SK-N-MC (cell line): Measurements from ENCODE around the gene SERPINI1.

Experiments used
- EZH2 ChIP-seq: fragments of 200-600 bp; sonication (generic); IDR thresholded peaks from one replicate; pipeline ENCODE4 v1.6.1; 2017; ENCODE audit warnings: antibody characterized with exemption
- FOXP2 ChIP-seq: optimal IDR thresholded peaks from 2 replicates; pipeline ENCODE3; 2011; ENCODE audit warnings: mild to moderate bottlenecking, moderate library complexity; ENCODE audit not compliant: insufficient read depth; ENCODE audit errors: extremely low read length, control extremely low read depth
- POLR2AphosphoS5 ChIP-seq: IDR thresholded peaks from 2 replicates; pipeline ENCODE4 v1.6.1; 2012; ENCODE audit warnings: mild to moderate bottlenecking, low read depth, low read length, borderline replicate concordance

DNA sequence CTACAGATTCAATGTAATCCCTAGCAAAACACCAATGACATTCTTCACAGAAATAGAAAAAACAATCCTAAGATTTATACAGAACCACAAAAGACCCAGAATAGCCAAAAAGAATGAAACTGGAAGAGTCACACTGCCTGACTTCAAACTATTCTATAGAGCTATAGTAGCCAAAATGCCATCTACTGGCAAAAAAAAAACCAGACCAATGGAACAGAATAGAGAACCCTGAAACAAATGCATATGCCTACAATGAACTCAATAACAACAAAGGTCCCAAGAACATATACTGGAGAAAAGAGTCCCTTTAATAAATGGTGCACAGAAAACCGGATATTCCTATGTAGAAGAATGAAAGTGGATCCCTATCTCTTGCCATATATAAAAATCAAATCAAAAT, 20.6 kb upstream of the SERPINI1 start:
- TF ChIP-seq POLR2AphosphoS5 (no peak), EZH2 (no peak), FOXP2 (no peak)
